KMS-11 (cell line): ENCODE measurements around the gene HPN.

ENCODE experiments used
- H2AFZ ChIP-seq: fragments of 200-600 bp; sonication (generic); 2 replicates; pipeline ENCODE4 v1.6.1; 2016; ENCODE audit warnings: antibody characterized with exemption, mixed run types, low read depth
- H3K27ac ChIP-seq: fragments of 200-600 bp; sonication (generic); 2 replicates; pipeline ENCODE4 v1.6.1; 2016; ENCODE audit warnings: mild to moderate bottlenecking, mixed run types
- H3K27me3 ChIP-seq: fragments of 200-600 bp; sonication (generic); 2 replicates; pipeline ENCODE4 v1.6.1; 2017; ENCODE audit warnings: mild to moderate bottlenecking, low read depth, mixed run types, moderate library complexity; ENCODE audit not compliant: insufficient read depth
- H3K36me3 ChIP-seq: fragments of 200-600 bp; sonication (generic); 2 replicates; pipeline ENCODE4 v1.6.1; 2017; ENCODE audit warnings: mild to moderate bottlenecking, mixed run types; ENCODE audit not compliant: insufficient read depth
- H3K4me1 ChIP-seq: fragments of 200-600 bp; sonication (generic); 2 replicates; pipeline ENCODE4 v1.6.1; 2016; ENCODE audit warnings: mild to moderate bottlenecking, low read depth, mixed run types; ENCODE audit not compliant: poor library complexity, severe bottlenecking
- H3K4me2 ChIP-seq: fragments of 200-600 bp; sonication (generic); 2 replicates; pipeline ENCODE4 v1.7.0; 2016; ENCODE audit warnings: mild to moderate bottlenecking, mixed run types
- H3K4me3 ChIP-seq: fragments of 200-600 bp; sonication (generic); IDR thresholded peaks from 2 replicates; pipeline ENCODE4 v1.6.1; 2017; ENCODE audit warnings: low read depth, low read length, mixed read lengths; ENCODE audit not compliant: insufficient read depth
- H3K79me2 ChIP-seq: fragments of 200-600 bp; sonication (generic); 2 replicates; pipeline ENCODE4 v1.6.1; 2016; ENCODE audit warnings: low read depth, mixed run types; ENCODE audit not compliant: insufficient read depth
- H3K9ac ChIP-seq: fragments of 200-600 bp; sonication (generic); 2 replicates; pipeline ENCODE4 v1.6.1; 2016; ENCODE audit warnings: mild to moderate bottlenecking, mixed run types
- H4K20me1 ChIP-seq: fragments of 200-600 bp; sonication (generic); 2 replicates; pipeline ENCODE4 v1.6.1; 2016; ENCODE audit warnings: mild to moderate bottlenecking, mixed run types; ENCODE audit not compliant: insufficient read depth
- CTCF ChIP-seq: fragments of 200-600 bp; sonication (generic); conservative IDR thresholded peaks from 2 replicates; pipeline ENCODE4 v1.6.1; 2017; ENCODE audit warnings: low read depth, mild to moderate bottlenecking, antibody characterized with exemption, low read length, moderate library complexity, mixed read lengths

HPN gene

GRCh38 chr19:35056513-35057063 is 15.1 kb downstream of the HPN start:
- Histone ChIP-seq H3K36me3 (no peaks in the 10 kb centered on the region), H3K4me1 (no peaks in the 10 kb centered on the region), H3K4me3 (no peak overlapping the region), H3K4me2 (no peak overlapping the region), H3K27ac (no peak overlapping the region), H3K79me2 (no peaks in the 10 kb centered on the region), H3K27me3 (peaks cover 22% of the 10 kb centered on the region; the same call in 1 of the 2 replicates), H3K9ac (no peak overlapping the region), H2AFZ (no peak overlapping the region), H4K20me1 (no peaks in the 10 kb centered on the region)
- no peak for TF ChIP-seq CTCF

- no peak overlapping the region for H3K9ac ChIP-seq
- no peaks in the 10 kb centered on the region for H4K20me1 ChIP-seq
- H3K36me3 ChIP-seq, result no peaks in the 10 kb centered on the region
- H3K79me2 ChIP-seq, result no peaks in the 10 kb centered on the region
- H3K27ac ChIP-seq, result no peak overlapping the region
- no peak overlapping the region for H2AFZ ChIP-seq
- H3K4me1 ChIP-seq, result no peaks in the 10 kb centered on the region
- no peak overlapping the region for H3K4me2 ChIP-seq
- H3K4me3 ChIP-seq, result no peak overlapping the region
- no peak for TF ChIP-seq CTCF
- H3K27me3 ChIP-seq, result peaks cover 26% of the 10 kb centered on the region; the same call in 1 of the 2 replicates
These were observed 16.8 kb downstream of the HPN start for GRCh38 chr19:35058370-35058769.

DNA sequence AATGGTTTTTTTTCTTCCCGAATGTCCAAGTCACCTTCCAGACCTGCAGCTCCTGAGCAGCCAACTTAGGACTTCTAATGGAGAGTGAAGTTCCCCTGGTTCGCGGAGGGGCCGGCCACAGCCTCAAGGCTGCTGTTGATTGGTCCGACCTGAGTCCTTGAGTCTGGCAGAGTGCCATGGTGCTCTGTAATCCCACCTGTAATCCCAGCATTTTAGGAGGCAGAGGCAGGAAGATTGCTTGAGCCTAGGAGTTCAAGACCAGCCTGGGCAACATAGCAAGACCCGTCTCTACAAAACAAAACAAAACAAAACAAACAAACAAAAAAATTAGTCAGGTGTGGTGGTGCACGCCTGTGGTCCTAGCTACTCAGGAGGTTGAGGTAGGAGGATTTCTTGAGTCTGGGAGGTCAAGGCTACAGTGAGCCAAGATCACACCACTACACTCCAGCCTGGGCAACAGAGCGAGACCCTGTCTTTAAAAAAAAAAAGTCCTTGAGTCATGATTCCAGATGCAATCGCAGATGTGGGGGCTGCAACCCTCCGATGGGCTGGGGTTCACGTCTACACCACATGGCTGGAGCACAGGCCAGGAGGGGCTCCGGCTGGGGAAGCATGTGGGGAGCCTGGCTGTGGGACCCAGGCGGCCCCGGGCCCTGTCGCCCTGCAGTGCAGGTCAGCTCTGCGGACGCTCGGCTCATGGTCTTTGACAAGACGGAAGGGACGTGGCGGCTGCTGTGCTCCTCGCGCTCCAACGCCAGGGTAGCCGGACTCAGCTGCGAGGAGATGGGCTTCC is 17.7 kb downstream of the HPN start:
- Histone ChIP-seq H3K4me2 (no peak overlapping the region), H3K4me3 (no peak overlapping the region), H2AFZ (no peak overlapping the region), H4K20me1 (no peaks in the 10 kb centered on the region), H3K27ac (no peak overlapping the region), H3K27me3 (peaks cover 24% of the 10 kb centered on the region; the same call in 1 of the 2 replicates), H3K36me3 (no peaks in the 10 kb centered on the region), H3K79me2 (no peaks in the 10 kb centered on the region), H3K9ac (no peak overlapping the region), H3K4me1 (no peaks in the 10 kb centered on the region)
- no peak for TF ChIP-seq CTCF

DNA sequence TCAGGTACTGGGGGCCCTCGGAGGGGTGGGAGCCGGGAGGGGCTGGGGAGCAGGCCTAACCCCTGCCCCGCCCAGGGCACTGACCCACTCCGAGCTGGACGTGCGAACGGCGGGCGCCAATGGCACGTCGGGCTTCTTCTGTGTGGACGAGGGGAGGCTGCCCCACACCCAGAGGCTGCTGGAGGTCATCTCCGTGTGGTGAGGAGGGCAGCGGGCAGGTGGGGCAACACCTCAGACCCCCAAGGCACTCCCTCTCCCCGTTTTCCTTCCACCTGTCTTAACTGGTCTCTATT is 18.2 kb downstream of the HPN start:
- Histone ChIP-seq H3K9ac (no peak overlapping the region), H3K4me1 (no peaks in the 10 kb centered on the region), H3K36me3 (no peaks in the 10 kb centered on the region), H3K27me3 (peaks cover 21% of the 10 kb centered on the region; the same call in 1 of the 2 replicates), H3K27ac (no peak overlapping the region), H3K79me2 (no peaks in the 10 kb centered on the region), H4K20me1 (no peaks in the 10 kb centered on the region), H2AFZ (no peak overlapping the region), H3K4me2 (no peak overlapping the region), H3K4me3 (no peak overlapping the region)
- TF ChIP-seq CTCF, result no peak
